Activated CD4-positive, alpha-beta T cell treated with anti-CD3 and anti-CD28 coated beads, Interleukin-2, amount 50 U/mL, for 16 hours (primary cell): Measurements from ENCODE around the gene PRKACG.
"Not testable (repeated sequence)": the region's sequence is repeated elsewhere in the genome, so short reads cannot be mapped to it uniquely, and the experiment has no call there.

Source experiments
- DNase-seq: peaks from one replicate; pipeline ENCODE4 v3.0.0-alpha.2; 2020

PRKACG gene

DNA sequence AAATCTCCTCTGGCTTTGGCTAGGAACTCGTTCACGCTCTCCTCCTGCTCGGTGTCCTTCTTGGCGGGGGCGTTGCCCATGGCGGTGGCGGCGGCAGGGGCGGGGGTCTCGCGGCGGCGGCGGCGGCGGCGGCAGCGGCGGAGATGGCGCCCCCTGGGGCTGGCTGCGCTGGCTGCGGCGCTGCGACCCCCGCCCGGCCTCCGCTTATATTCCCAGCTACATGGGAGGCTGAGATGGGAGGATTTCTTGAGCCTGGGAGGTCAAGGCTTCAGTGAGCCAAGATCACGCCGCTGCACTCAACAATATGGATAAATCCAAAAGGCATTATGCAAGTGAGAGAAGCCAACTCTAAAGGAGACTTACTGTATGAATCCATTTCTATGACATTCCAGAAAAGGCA is at the start of gene PRKACG:
PRKACG (minus strand) TSS at position 101 of the 400 bp plus-strand sequence; CDS start at position 80, 21 bp downstream.
- no peak for DNase-seq

- no peak for DNase-seq
These were observed 48.3 kb upstream of the PRKACG start for GRCh38 chr9:69062195-69062594.

GRCh38 chr9:69060766-69061165 is 46.9 kb upstream of the PRKACG start:
- DNase-seq: no peak

DNA sequence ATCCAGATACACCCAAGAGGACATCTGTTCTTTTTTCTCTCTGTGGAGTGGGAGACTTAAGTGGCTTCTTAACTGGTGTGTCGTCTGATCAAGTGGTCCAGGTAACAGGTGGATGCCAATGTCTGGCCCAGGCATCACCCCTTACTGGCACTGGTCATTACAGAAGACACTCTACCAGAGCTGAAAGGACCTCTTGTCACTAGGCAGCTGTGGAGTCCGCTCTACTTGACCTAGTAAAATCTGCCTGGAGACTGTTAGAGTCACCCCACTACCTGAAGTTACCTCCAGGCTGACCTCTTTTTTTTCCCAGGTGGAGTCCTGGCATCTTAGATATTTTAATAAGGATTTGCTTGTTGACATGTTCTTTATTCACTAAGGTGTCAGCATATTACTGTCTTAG is 44.2 kb upstream of the PRKACG start:
- DNase-seq: no peak

- DNase-seq: no peak
These were observed 42.4 kb upstream of the PRKACG start for GRCh38 chr9:69056191-69056815.

GRCh38 chr9:69054989-69055388 is 41.1 kb upstream of the PRKACG start:
- DNase-seq: no peak

DNA sequence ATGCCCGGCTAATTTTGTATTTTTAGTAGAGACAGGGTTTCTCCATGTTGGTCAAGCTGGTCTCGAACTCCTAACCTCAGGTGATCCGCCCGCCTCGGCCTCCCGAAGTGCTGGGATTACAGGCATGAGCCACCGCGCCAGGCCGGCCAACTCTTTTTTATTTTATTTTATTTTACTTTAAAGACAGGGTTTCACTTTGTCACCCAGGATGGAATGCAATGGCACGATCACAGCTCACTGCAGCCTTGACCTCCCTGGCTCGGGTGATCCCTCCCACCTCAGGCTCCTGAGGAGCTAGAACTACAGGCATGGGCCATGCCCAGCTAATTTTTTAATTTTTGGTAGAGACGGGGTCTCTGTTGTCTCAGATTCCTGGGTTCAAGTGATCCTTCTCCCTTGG is 37.0 kb upstream of the PRKACG start:
- DNase-seq: not testable (repeated sequence)

DNA sequence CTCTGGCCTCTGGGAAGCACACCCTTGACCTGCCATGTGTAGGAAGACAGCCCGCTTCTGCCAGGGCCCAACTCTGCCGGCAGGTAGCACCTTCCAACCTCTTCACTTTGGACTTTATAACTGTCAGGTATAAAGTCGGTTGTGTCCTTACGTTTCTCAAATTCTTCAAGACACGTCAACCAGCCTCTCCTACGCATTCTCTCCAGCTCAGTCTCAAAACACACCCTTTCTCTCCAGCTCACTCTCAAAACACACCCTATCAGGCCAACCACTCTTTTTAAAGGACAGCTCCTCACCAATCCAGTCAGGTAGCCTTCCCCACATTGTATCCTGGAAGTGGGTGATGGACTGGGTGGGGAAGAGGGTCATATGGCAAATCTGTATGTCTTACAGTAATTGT is 35.2 kb upstream of the PRKACG start:
- DNase-seq: no peak

DNA sequence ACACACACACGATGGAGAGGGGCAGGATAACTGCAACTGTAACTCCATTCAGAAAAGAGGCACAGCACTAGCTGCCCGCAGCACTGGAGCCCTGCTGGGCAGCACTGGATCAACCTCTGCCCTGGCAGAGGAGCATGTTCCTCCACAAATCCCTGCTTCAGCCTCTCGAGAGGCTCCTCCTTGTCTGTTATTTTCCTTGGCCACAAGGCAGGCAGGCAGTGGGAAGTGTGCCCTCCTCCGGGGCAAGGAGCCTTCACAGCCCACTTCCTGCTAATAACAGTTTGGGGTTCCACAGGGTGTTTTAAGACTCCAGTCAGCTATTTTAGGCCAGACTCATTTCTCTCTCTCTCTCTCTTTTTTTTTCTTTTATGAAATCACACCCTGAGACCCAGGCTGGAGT is 33.5 kb upstream of the PRKACG start:
- DNase-seq: no peak

- DNase-seq: no peak
These were observed 32.8 kb upstream of the PRKACG start for GRCh38 chr9:69046723-69047122.

DNA sequence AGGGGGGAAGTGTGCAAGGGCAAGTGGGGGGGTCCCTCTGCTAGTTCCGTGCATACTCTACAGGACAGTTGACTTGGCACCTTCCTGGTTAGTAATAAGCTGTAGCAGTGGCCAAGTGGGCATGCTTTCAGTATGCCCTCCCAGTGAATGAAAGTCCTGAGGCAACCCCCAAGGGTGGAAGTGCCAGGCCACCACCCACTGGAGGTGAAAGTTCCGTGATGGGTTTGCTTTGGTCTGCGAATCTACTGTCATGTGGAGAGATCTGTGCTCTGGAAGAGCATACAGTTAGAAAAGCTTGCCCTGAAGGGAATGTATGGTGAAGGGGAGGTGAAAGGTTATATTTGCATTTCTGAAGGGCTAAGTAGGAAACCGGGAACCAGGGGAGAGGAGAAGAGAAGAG is 31.9 kb upstream of the PRKACG start:
- DNase-seq: no peak

DNA sequence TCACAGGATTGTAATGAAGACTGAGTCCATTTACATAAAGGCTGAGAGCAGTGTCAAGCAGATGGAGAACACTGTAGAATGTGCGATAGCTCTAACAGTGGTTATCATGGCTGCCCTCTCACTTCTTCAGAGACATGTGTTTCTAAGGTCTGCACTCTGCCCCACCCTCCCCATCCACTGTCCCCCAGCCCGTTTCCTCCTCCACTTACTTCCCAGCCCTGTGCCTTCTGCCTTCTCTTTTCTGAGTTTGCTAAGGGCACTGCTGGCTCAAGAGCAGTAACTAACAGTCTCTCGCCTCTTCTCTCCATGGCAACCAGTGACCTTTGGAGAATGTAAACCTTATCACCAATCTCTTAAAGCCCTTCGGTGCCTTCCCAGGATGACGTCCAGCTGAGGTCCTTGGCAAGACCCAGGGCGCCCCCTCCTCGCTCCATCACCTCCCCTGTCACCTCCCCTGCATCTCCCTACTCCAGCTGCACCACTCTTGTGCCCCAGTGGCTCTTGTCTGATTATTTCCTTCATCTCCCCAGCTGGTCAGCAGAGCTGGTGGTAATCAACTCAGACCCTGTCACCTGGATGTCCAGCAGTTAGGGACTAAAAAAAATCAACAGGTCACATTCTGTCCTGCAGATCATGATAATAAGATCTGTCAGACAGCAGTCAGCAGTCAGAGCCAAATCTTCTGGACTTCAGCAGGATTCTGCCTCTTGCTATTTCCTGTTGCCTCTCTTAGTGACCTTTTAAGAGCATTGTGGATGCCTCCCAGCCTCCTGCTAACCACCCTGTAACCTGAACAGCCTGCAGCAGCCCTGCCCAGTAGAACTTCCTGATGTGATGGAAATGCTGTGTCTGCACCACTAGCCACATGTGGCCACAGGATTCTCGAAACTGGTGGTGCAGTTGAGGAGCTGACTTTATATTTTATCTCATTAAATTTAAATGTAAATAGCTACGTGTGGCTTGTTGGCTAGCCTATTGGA is 30.6 kb upstream of the PRKACG start:
- DNase-seq: peak; percentile 38

GRCh38 chr9:69040646-69041045 is 26.7 kb upstream of the PRKACG start:
- DNase-seq: no peak

DNA sequence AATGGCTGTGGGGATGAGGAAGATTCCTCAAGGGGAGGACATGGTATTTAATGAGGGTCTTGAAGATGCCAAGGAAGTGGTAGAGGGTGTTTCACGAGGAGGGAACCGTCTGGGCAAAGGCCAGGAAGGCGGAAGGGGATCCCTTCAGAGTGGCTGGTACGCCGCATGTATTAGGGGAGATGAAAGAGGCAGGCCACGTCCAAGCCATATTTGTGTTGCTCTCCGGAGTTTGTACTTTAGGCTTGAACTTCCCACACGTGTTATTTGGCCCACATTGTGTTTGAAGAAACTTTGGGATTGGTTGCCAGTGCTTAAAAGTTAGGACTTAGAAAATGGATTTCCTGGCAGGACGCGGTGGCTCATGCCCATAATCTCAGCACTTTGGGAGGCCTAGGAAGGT is 22.9 kb upstream of the PRKACG start:
- DNase-seq: no peak

GRCh38 chr9:69036309-69036708 is 22.4 kb upstream of the PRKACG start:
- peak; percentile 43 for DNase-seq

- peak; percentile 89 for DNase-seq
These were observed 21.8 kb upstream of the PRKACG start, which contains the start of gene FXN for GRCh38 chr9:69035438-69036308. Gene FXN, plus strand, starts transcription at chr9:69035752. Its CDS starts 31 bp downstream, at chr9:69035783.

DNA sequence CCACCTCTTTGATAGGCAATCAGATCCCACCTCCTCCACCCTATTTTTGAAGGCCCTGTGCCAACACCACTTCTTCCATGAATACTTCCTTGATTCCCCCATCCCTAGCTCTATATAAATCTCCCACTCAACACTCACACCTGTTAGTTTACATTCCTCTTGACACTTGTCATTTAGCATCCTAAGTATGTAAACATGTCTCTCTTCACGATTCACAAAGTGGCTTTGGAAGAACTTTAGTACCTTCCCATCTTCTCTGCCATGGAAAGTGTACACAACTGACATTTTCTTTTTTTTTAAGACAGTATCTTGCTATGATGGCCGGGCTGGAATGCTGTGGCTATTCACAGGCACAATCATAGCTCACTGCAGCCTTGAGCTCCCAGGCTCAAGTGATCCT is 20.2 kb upstream of the PRKACG start:
- DNase-seq: no peak

- DNase-seq: no peak
These were observed 17.1 kb upstream of the PRKACG start for GRCh38 chr9:69030851-69031645.

GRCh38 chr9:69029535-69029934 is 15.6 kb upstream of the PRKACG start:
- DNase-seq: no peak

- peak; percentile 38 for DNase-seq
These were observed 14.8 kb upstream of the PRKACG start for GRCh38 chr9:69028754-69029153.

GRCh38 chr9:69027355-69028097 is 13.6 kb upstream of the PRKACG start:
- peak; percentile 71 for DNase-seq
